Skeletal muscle cell (primary cell): ENCODE results near the gene TSPAN33.

ENCODE experiments used
- DNase-seq: peaks from one replicate; pipeline ENCODE4 v3.0.0-alpha.2; 2010; ENCODE audit warnings: low read depth
- H3K4me3 ChIP-seq: 2 replicates; pipeline ENCODE4 v1.5.1; 2011; ENCODE audit warnings: low read depth, mild to moderate bottlenecking, control low read depth, low read length, moderate library complexity

TSPAN33 gene

DNA sequence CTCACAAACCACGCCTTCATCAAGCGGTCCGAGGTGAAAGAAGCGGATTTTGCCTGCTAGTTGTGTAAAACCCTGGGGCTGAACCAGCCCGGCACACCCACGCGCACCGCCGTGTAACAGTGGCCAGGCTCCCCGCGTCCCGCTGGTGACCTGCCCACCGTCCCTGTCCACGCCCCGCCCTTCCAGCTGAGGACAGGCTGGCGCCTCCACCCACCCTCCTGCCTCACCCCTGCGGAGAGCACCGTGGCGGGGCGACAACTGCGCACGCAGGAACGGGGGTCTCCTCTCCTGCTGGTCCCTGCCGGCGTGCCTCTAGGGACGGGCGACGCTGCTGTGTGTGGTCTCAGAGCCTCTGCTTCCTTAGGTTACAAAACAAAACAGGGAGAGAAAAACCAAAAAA is 16.9 kb upstream of the TSPAN33 start:
- no peak overlapping the region for H3K4me3 ChIP-seq
- DNase-seq: no peak

DNA sequence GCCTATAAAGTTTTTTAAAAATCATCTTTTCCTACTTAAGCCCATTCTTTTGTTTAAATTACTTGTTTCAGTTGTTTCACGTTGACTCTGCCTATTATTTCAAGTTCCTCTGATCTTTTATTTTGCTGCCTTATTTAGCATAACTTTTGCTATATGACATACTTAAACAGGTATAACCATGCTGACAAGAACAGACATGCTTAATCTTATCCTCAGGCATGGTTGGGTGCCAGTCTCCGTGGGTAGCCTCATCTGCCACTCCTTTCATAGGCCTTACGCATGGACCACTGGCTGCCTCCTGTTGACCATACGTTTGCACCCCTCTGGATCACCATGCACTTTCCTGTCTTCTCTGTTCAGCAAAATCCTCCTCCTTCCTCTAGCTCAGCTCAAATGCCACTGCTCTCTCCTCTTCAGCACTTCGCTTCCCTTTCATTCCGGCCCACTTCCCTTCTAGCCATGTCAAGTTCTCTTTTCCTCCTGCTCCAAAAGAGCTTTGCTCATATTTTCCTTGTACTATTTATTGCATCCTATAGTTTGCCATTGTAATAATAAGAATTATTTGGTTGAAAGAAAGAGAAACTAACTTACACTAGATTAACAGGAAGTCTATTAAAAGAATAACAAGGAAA is 10.0 kb upstream of the TSPAN33 start:
- no peak overlapping the region for H3K4me3 ChIP-seq
- no peak for DNase-seq

GRCh38 chr7:129136887-129137642 is 7.4 kb upstream of the TSPAN33 start:
- H3K4me3 ChIP-seq: no peak overlapping the region
- DNase-seq: no peak

DNA sequence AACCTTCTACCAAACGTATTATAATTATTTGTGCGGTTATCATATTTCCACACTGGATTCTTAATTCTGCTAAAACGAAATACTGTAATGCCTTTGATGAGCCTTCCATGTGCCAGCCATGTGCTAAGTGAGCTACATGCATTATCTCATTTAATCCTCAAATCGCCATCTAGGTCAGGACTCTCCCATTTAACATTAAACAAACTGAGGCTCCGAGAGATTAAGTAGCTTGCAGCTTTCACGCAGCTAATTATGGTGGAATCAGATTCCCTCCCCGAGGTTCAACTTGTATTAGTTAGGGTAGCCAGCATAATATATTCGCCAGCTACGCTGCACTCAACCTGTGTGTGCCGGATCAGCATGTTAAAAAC is 798 bp upstream of the TSPAN33 start:
- H3K4me3 ChIP-seq: no peak overlapping the region

DNA sequence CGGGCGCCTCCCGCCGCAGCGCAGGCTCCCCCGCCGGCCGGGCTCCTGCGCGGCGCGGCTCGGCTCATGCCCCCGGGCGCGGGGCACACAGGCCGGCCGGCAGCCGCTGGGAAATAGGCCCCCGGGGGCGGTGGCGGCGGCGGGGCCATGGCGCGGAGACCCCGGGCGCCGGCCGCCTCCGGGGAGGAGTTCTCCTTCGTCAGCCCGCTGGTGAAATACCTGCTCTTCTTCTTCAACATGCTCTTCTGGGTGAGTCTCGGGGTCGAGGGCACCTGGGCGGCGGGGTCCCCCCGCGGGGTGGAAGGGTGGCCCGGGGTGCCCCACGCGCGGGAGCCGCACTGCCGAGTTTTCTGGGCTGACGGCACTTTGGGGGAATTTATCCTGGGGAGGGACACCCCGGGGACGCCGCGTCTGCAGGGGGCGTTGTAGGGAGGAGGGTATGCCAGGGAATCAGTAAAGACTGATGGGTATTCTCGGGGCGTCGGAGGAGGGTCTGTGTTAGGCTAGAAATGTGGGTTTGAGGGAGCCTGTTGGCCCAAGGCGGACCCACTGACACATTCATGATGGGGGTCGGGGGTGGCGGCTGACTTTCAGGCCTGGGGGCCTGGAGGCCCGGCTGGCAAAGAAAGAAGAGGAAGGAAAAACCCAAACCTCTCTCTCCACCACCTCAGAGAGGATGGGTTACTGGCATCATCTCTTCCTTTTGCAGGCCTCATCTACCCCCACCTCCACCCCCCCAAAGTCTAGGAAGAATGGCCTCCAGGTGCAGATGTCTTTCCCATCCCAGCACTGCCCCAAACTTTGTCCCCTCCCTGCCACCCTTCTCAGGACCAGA is 544 bp downstream of the TSPAN33 start:
- DNase-seq: no peak
- H3K4me3 ChIP-seq: peak overlapping the region; percentile 50

More for the DNA sequence above, 798 bp upstream of the TSPAN33 start:
- DNase-seq: no peak

GRCh38 chr7:129146237-129146979 is 1.9 kb downstream of the TSPAN33 start:
- no peak for DNase-seq
- H3K4me3 ChIP-seq: no peak overlapping the region

DNA sequence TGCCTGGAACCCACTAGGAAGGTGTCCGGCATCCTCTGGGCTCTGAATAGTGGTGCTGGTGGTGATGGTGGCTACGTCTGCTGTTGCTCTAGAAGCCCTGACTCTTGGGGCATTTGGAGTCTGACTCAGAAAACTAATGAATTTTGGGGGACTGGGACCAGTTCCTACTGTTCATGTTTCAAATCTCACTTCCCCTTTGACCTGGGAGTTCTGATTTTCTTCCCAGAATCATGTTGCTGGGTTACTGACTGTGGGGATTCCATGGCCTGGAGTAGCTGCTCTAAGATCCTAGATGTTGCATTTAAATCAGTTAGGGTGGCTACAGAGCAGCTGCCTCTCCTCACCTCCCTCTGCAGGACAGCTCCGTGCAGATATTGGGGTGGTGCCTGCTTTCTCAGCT is 3.2 kb downstream of the TSPAN33 start:
- DNase-seq: no peak
- no peak overlapping the region for H3K4me3 ChIP-seq

- H3K4me3 ChIP-seq: no peak overlapping the region
- DNase-seq: no peak
Measured at GRCh38 chr7:129149511-129149910, 5.0 kb downstream of the TSPAN33 start.

GRCh38 chr7:129150199-129150996 is 5.9 kb downstream of the TSPAN33 start:
- no peak overlapping the region for H3K4me3 ChIP-seq
- no peak for DNase-seq

DNA sequence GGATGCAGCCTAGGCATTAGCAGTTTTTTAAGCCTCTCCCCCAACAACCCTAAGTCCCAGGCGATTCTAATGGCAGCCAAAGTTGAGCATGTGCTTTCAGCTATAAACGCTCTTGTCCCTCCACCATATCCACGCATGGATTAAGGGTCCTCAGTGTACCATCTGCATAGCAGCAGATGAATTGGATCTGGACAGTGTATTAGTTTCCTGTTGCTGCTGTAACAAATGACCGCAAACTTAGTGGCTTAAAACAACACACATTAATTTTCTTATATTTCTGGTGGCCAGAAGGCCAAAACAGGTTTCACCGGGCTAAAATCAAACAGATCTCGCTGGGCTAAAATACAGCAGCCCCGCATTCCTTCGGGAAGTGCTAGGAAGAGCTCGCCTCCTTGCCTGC is 13.1 kb downstream of the TSPAN33 start:
- H3K4me3 ChIP-seq: no peak overlapping the region
- no peak for DNase-seq

GRCh38 chr7:129159539-129159938 is 15.0 kb downstream of the TSPAN33 start:
- DNase-seq: no peak
- no peak overlapping the region for H3K4me3 ChIP-seq

DNA sequence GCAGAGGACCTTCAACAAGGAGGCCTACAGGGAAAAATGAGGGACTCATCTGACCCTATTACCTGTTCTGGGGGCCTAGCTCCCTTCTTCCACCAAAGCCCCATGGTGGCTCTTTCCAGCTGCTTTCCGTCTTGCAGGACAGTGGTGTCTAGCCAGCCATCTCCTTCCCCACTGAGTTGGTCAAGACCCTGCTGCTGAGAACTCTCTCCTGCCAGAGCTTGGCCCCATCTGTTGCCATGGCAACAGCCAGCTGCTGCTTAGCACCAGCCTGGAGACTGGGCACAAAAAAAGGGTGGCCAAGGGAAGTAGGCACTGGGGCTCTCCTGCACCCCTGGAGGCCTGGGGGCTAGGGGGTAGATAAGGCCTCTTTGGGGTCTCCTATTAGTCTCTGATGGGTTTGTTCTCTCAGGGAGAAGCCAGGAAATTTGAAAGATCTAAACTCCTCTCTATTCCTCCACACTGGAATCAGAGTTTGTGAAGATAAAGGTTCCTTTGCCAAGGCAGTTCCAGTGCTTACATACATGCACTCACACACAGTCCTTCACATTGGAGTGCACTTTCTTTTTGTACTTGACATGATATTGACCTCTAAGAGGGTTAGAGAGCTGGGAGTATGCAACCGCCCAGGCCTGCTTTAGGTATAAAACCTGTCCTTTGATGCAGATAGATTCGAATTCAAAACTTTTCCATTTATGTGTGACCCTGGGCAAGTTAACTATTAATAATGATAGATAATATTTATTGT is 15.8 kb downstream of the TSPAN33 start:
- no peak overlapping the region for H3K4me3 ChIP-seq
- no peak for DNase-seq

- no peak overlapping the region for H3K4me3 ChIP-seq
- DNase-seq: no peak
Measured at GRCh38 chr7:129161524-129162225, 17.2 kb downstream of the TSPAN33 start.

- no peak for DNase-seq
- H3K4me3 ChIP-seq: no peak overlapping the region
Measured at GRCh38 chr7:129162732-129163131, 18.2 kb downstream of the TSPAN33 start.

GRCh38 chr7:129163875-129164544 is 19.5 kb downstream of the TSPAN33 start:
- peak; percentile 31 for DNase-seq
- H3K4me3 ChIP-seq: no peak overlapping the region

GRCh38 chr7:129166745-129167144 is 22.2 kb downstream of the TSPAN33 start:
- DNase-seq: no peak
- H3K4me3 ChIP-seq: no peak overlapping the region

DNA sequence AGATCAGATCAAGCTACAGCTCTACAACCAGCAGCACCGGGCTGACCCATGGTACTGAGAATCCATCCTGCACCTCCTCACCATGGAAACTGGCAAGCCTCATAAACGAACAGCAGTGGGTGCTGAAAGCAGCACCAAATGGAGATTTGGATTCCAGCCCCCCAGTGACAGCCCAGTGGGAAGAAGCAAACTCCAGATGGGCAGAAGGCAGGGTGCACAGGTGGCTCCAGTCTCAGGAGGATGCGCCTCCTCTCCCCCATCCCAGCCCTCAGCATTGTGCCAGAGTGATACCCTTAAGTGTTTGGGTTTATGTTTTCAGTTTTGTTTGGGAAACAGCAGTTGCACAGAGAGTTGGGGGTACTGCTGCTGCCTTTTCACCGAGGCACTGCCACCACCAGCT is 23.3 kb downstream of the TSPAN33 start:
- DNase-seq: no peak
- H3K4me3 ChIP-seq: no peak overlapping the region
